Subcutaneous abdominal adipose tissue (tissue), 5 donors: ENCODE results near the gene LONP2.

Experiments used
- H3K27ac ChIP-seq: one replicate; pipeline ENCODE4 v1.7.0; 2013; ENCODE audit warnings: low read depth, mild to moderate bottlenecking, inconsistent platforms, low read length, moderate library complexity
- H3K27me3 ChIP-seq, 5 donors: one replicate each; pipeline ENCODE4 v1.7.0; 2013; ENCODE audit warnings: low read length in 5 of 5, inconsistent platforms in 1 of 5; ENCODE audit not compliant: control insufficient read depth in 5 of 5, insufficient read depth in 4 of 5
- H3K36me3 ChIP-seq, 5 donors: one replicate each; pipeline ENCODE4 v1.7.0; 2013; ENCODE audit warnings: low read length in 5 of 5; ENCODE audit not compliant: control insufficient read depth in 5 of 5, insufficient read depth in 5 of 5
- H3K4me1 ChIP-seq, 5 donors: one replicate each; pipeline ENCODE4 v1.7.0; 2013; ENCODE audit warnings: low read length in 5 of 5, mild to moderate bottlenecking in 3 of 5, moderate library complexity in 1 of 5; ENCODE audit not compliant: control insufficient read depth in 5 of 5, insufficient read depth in 5 of 5
- H3K4me3 ChIP-seq, 5 donors: one replicate each; pipeline ENCODE4 v1.7.0; 2013; ENCODE audit warnings: low read length in 5 of 5, low read depth in 1 of 5
- H3K9ac ChIP-seq, 5 donors: one replicate each; pipeline ENCODE4 v1.7.0; 2013; ENCODE audit warnings: low read length in 5 of 5, mild to moderate bottlenecking in 4 of 5, moderate library complexity in 3 of 5
- H3K9me3 ChIP-seq, 5 donors: one replicate each; pipeline ENCODE4 v1.7.0; 2013; ENCODE audit warnings: low read length in 5 of 5; ENCODE audit not compliant: control insufficient read depth in 5 of 5
- donor health status: healthy.
- donor health status: healthy.
- donor health status: healthy.
- donor health status: healthy.
- donor health status: healthy.

LONP2 gene

GRCh38 chr16:48326915-48327314 is 82.8 kb downstream of the LONP2 start:
- no peaks in the 10 kb centered on the region for H3K9me3 ChIP-seq
- H3K36me3 ChIP-seq: peaks cover 0 to 9% (median 0%) of the 10 kb centered on the region in 5 donors
- H3K4me3 ChIP-seq: no peak overlapping the region
- H3K27me3 ChIP-seq: no peaks in the 10 kb centered on the region
- no peak overlapping the region for H3K27ac ChIP-seq
- H3K4me1 ChIP-seq: peaks cover 0 to 29% (median 22%) of the 10 kb centered on the region in 5 donors
- no peak overlapping the region for H3K9ac ChIP-seq

- Histone ChIP-seq H3K36me3 (peaks cover 1 to 7% (median 3%) of the 10 kb centered on the region in 5 donors), H3K4me3 (no peak overlapping the region), H3K4me1 (peaks cover 0 to 29% (median 22%) of the 10 kb centered on the region in 5 donors)
These were observed 85.0 kb downstream of the LONP2 start for GRCh38 chr16:48329138-48329537.

GRCh38 chr16:48330189-48330840 is 86.2 kb downstream of the LONP2 start:
- H3K27me3 ChIP-seq: no peaks in the 10 kb centered on the region
- peaks cover 11 to 16% (median 13%) of the 10 kb centered on the region in 5 donors for H3K36me3 ChIP-seq
- no peak overlapping the region for H3K9ac ChIP-seq
- peak overlapping the region; percentile 15 for H3K27ac ChIP-seq
- peaks cover 0 to 28% (median 22%) of the 10 kb centered on the region in 5 donors for H3K4me1 ChIP-seq
- H3K4me3 ChIP-seq: no peak overlapping the region
- no peaks in the 10 kb centered on the region for H3K9me3 ChIP-seq

More at GRCh38 chr16:48329138-48329537, 85.0 kb downstream of the LONP2 start:
- H3K9ac ChIP-seq: no peak overlapping the region
- H3K9me3 ChIP-seq: no peaks in the 10 kb centered on the region
- no peaks in the 10 kb centered on the region for H3K27me3 ChIP-seq
- H3K27ac ChIP-seq: no peak overlapping the region

GRCh38 chr16:48330841-48331192 is 86.7 kb downstream of the LONP2 start:
- peaks cover 0 to 28% (median 22%) of the 10 kb centered on the region in 5 donors for H3K4me1 ChIP-seq
- no peaks in the 10 kb centered on the region for H3K27me3 ChIP-seq
- no peaks in the 10 kb centered on the region for H3K9me3 ChIP-seq
- no peak overlapping the region for H3K9ac ChIP-seq
- no peak overlapping the region for H3K4me3 ChIP-seq
- H3K36me3 ChIP-seq: peaks cover 14 to 21% (median 16%) of the 10 kb centered on the region in 5 donors
- H3K27ac ChIP-seq: peak overlapping the region; percentile 14

- peaks cover 19 to 37% (median 20%) of the 10 kb centered on the region in 5 donors for H3K36me3 ChIP-seq
- no peaks in the 10 kb centered on the region for H3K9me3 ChIP-seq
- H3K4me1 ChIP-seq: peaks cover 0 to 28% (median 18%) of the 10 kb centered on the region in 5 donors
- no peak overlapping the region for H3K9ac ChIP-seq
- H3K27me3 ChIP-seq: no peaks in the 10 kb centered on the region
- H3K27ac ChIP-seq: no peak overlapping the region
- H3K4me3 ChIP-seq: no peak overlapping the region
These were observed 88.9 kb downstream of the LONP2 start for GRCh38 chr16:48332978-48333377.

- Histone ChIP-seq H3K27me3 (no peaks in the 10 kb centered on the region), H3K4me3 (no peak overlapping the region), H3K27ac (no peak overlapping the region), H3K4me1 (peaks cover 0 to 28% (median 18%) of the 10 kb centered on the region in 5 donors), H3K9me3 (no peaks in the 10 kb centered on the region), H3K9ac (no peak overlapping the region), H3K36me3 (peaks cover 20 to 41% (median 25%) of the 10 kb centered on the region in 5 donors)
These were observed 90.2 kb downstream of the LONP2 start for GRCh38 chr16:48334325-48334724.

- no peak overlapping the region for H3K27ac ChIP-seq
- H3K36me3 ChIP-seq: peaks cover 24 to 49% (median 31%) of the 10 kb centered on the region in 5 donors
- H3K4me3 ChIP-seq: no peak overlapping the region
- no peaks in the 10 kb centered on the region for H3K9me3 ChIP-seq
- no peaks in the 10 kb centered on the region for H3K27me3 ChIP-seq
- peaks cover 0 to 16% (median 5%) of the 10 kb centered on the region in 5 donors for H3K4me1 ChIP-seq
- H3K9ac ChIP-seq: no peak overlapping the region
These were observed 91.9 kb downstream of the LONP2 start for GRCh38 chr16:48335961-48336360.

GRCh38 chr16:48340054-48340453 is 96.0 kb downstream of the LONP2 start:
- Histone ChIP-seq H3K27me3 (no peaks in the 10 kb centered on the region), H3K27ac (no peak overlapping the region), H3K36me3 (peaks cover 15 to 64% (median 39%) of the 10 kb centered on the region in 5 donors), H3K9me3 (no peaks in the 10 kb centered on the region), H3K9ac (no peak overlapping the region), H3K4me1 (peaks cover 0 to 3% (median 0%) of the 10 kb centered on the region in 5 donors), H3K4me3 (no peak overlapping the region)

- H3K9me3 ChIP-seq: no peaks in the 10 kb centered on the region
- H3K9ac ChIP-seq: no peak overlapping the region
- no peaks in the 10 kb centered on the region for H3K27me3 ChIP-seq
- no peak overlapping the region for H3K27ac ChIP-seq
- no peaks in the 10 kb centered on the region for H3K4me1 ChIP-seq
- peaks cover 4 to 47% (median 29%) of the 10 kb centered on the region in 5 donors for H3K36me3 ChIP-seq
- no peak overlapping the region for H3K4me3 ChIP-seq
These were observed 98.5 kb downstream of the LONP2 start for GRCh38 chr16:48342591-48342990.

- H3K27ac ChIP-seq: no peak overlapping the region
- peaks cover 4 to 60% (median 46%) of the 10 kb centered on the region in 5 donors for H3K36me3 ChIP-seq
These were observed 103.2 kb downstream of the LONP2 start for GRCh38 chr16:48347191-48347865.

More at GRCh38 chr16:48347191-48347865, 103.2 kb downstream of the LONP2 start:
- Histone ChIP-seq H3K9me3 (no peaks in the 10 kb centered on the region), H3K27me3 (no peaks in the 10 kb centered on the region), H3K4me3 (no peak overlapping the region), H3K9ac (no peak overlapping the region), H3K4me1 (no peaks in the 10 kb centered on the region)
